Peyer's patch (tissue), 4 donors: ENCODE data around the gene ARMCX5.

Source experiments
- POLR2A ChIP-seq, 2 donors: fragments of 450-650 bp; IDR thresholded peaks; one replicate each; pipeline ENCODE4 v1.5.1; 2017; ENCODE audit warnings: antibody characterized with exemption in 2 of 2, mild to moderate bottlenecking in 2 of 2, moderate library complexity in 2 of 2
- TF ChIP-seq, protein P1 (sequence below), 6 experiments: fragments of 450-650 bp in 4 of 6; fragments of 200-600 bp in 2 of 6; sonication (generic) in 1 of 6; IDR thresholded peaks; one replicate each; pipeline ENCODE4 v1.5.1; 2017 to 2019; ENCODE audit warnings: antibody characterized with exemption in 6 of 6, mild to moderate bottlenecking in 3 of 6, moderate library complexity in 1 of 6

- TF ChIP-seq POLR2A (IDR thresholded peaks at IDR 0.05), result no peak
- TF ChIP-seq, protein P1, sequence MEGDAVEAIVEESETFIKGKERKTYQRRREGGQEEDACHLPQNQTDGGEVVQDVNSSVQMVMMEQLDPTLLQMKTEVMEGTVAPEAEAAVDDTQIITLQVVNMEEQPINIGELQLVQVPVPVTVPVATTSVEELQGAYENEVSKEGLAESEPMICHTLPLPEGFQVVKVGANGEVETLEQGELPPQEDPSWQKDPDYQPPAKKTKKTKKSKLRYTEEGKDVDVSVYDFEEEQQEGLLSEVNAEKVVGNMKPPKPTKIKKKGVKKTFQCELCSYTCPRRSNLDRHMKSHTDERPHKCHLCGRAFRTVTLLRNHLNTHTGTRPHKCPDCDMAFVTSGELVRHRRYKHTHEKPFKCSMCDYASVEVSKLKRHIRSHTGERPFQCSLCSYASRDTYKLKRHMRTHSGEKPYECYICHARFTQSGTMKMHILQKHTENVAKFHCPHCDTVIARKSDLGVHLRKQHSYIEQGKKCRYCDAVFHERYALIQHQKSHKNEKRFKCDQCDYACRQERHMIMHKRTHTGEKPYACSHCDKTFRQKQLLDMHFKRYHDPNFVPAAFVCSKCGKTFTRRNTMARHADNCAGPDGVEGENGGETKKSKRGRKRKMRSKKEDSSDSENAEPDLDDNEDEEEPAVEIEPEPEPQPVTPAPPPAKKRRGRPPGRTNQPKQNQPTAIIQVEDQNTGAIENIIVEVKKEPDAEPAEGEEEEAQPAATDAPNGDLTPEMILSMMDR (IDR thresholded peaks at IDR 0.05), result no peak
Observed at GRCh38 chrX:102624105-102624504, 24.8 kb downstream of the ARMCX5 start.
